GM12873 (cell line): ENCODE data around the gene IFIT2.

Experiments
- TF ChIP-seq, protein P1 (sequence below): IDR thresholded peaks from 2 replicates; pipeline ENCODE4 v1.5.1; 2012; ENCODE audit warnings: low read depth, mild to moderate bottlenecking, moderate library complexity, low read length, control low read depth; ENCODE audit not compliant: insufficient read depth; ENCODE audit errors: missing control alignments

The IFIT2 gene

DNA sequence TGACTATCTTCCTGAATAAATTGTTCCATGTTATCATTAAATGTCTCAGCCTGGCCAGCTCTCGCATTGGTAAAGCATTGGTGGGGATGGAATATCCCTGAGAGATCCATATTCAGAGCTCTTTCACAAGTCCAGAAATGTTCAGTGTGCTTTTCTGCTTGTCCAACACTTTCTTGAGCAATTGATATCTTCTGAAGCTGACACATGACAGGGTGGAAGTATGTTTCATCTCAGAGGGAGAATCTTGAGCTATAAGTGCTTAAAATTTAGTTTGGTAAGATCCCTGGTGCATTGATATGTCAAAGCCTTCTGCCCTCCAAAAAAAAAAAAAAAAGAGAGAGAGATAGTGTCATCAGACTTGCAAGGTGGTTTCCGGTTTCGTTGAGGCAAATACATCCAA, 33.4 kb downstream of the IFIT2 start:
- TF ChIP-seq, protein P1, sequence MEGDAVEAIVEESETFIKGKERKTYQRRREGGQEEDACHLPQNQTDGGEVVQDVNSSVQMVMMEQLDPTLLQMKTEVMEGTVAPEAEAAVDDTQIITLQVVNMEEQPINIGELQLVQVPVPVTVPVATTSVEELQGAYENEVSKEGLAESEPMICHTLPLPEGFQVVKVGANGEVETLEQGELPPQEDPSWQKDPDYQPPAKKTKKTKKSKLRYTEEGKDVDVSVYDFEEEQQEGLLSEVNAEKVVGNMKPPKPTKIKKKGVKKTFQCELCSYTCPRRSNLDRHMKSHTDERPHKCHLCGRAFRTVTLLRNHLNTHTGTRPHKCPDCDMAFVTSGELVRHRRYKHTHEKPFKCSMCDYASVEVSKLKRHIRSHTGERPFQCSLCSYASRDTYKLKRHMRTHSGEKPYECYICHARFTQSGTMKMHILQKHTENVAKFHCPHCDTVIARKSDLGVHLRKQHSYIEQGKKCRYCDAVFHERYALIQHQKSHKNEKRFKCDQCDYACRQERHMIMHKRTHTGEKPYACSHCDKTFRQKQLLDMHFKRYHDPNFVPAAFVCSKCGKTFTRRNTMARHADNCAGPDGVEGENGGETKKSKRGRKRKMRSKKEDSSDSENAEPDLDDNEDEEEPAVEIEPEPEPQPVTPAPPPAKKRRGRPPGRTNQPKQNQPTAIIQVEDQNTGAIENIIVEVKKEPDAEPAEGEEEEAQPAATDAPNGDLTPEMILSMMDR = no peak

DNA sequence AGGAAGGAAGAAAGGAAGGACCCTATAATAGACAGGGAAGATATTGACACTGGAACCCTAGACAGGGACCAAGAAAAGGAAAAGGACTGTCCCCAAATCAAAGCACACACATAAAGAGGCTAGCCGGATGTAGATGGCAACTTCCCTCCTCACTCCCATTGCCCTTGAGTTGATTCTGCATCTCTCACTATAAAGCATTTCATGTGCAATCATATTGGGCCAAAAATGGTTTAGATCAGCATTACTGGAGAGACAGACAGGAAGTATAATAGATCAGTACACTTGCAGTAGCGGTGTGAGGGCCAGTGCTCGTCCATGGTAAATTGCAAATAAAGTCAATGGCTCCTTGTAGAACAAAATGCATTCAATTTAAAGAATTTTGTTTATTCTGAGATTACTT, 34.4 kb downstream of the IFIT2 start:
- TF ChIP-seq, protein P1 = no peak

DNA sequence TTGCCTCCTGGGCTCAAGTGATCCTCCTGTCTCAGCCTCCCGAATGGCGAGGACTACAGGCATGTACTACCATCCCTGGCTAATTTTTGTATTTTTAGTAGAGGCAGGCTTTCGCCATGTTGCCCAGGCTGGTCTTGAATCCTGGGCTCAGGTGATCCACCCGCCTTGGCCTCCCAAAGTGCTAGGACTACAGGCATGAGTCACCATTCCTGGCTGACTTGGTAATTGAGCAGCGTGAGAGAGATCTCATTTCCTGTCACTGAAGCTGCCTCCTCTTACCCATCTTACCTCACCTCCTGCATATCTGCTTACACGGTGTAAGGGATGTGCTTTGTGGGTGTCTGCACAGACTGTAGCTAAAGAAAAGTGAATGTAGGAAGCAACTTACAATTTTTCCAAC, 35.6 kb downstream of the IFIT2 start:
- TF ChIP-seq, protein P1 = no peak

DNA sequence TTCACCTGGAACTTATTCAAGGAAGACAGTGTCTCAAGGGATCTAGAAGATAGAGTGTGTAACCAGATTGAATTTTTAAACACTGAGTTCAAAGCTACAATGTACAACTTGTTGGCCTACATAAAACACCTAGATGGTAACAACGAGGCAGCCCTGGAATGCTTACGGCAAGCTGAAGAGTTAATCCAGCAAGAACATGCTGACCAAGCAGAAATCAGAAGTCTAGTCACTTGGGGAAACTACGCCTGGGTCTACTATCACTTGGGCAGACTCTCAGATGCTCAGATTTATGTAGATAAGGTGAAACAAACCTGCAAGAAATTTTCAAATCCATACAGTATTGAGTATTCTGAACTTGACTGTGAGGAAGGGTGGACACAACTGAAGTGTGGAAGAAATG, 36.9 kb downstream of the IFIT2 start:
- TF ChIP-seq, protein P1 = no peak

DNA sequence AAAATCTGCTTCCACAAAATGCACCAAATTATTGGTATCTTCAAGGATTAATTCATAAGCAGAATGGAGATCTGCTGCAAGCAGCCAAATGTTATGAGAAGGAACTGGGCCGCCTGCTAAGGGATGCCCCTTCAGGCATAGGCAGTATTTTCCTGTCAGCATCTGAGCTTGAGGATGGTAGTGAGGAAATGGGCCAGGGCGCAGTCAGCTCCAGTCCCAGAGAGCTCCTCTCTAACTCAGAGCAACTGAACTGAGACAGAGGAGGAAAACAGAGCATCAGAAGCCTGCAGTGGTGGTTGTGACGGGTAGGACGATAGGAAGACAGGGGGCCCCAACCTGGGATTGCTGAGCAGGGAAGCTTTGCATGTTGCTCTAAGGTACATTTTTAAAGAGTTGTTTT, 38.0 kb downstream of the IFIT2 start:
- TF ChIP-seq, protein P1 = no peak

DNA sequence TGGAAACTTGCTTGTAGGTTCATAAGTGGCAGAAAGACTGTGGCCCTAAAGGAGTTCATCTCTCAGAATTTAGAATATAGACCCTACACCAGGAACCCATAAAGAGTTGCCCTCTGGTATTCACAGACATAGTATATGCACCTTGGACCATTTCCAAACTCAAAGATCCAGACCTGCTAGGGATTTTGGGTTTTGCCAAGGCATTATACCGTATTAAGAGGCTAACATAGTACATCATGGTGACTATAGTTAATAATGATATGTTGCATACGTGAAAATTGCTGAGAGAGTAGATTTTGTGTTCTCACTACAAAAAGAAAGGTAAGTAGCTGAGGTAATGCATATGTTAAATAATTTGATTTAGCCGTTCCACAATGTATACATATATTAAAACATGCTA, 39.8 kb downstream of the IFIT2 start:
- TF ChIP-seq, protein P1 = no peak

DNA sequence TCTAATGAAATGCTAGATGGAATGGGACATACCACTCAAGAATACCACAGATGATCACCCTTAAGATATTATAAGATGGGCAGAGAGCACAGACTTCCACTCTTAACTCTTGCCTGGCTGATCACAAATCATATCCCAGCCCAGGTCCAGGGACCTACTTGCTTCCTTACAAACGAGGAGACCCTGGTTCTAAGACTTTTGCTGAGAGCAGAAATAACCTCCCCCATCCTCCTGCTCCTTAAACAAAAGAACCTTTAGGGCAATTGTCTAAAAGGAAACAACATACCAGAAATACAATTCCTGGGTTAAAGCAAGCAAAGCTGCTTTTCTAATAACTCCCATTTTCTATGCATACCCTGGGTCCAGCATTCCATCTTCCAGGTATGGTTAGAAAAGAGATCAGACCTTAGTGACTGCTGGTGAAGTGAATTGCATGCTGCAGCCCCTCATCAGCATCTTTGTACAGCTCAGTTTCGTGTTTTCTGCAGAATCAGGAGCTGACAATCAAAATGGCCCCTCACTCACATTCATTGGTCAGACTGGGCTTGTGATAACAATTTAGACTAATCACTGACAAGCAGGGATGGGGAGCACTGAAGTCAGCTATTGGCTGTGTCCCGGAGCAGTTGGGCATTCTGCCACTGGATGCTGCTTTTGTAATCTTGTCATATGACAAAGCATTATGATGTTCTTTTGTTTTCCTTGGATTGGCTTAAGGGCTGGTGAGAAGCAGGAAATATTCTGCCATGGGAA, 40.5 kb downstream of the IFIT2 start:
- TF ChIP-seq, protein P1 = no peak
